HG03354 (cell line): ENCODE data around the gene EIF2B1.
A peak's percentile ranks its signal among the peaks of the same experiment; 100 is the strongest.
"Not testable (repeated sequence)": the region's sequence is repeated elsewhere in the genome, so short reads cannot be mapped to it uniquely, and the experiment has no call there.

Experiments used
- ATAC-seq: cut with Tn5 transposase; IDR thresholded peaks from one replicate; pipeline ENCODE4 v1.9.1; 2021; ENCODE audit warnings: mild to moderate bottlenecking; ENCODE audit not compliant: unreplicated experiment, poor library complexity, severe bottlenecking

EIF2B1 gene

GRCh38 chr12:123621619-123622530, 11.6 kb downstream of the EIF2B1 start:
- no peak for ATAC-seq

GRCh38 chr12:123621101-123621500, 12.4 kb downstream of the EIF2B1 start:
- no peak for ATAC-seq

GRCh38 chr12:123617580-123617979, 15.9 kb downstream of the EIF2B1 start:
- no peak for ATAC-seq

GRCh38 chr12:123617144-123617543, 16.3 kb downstream of the EIF2B1 start:
- no peak for ATAC-seq

GRCh38 chr12:123614531-123614930, 19.0 kb downstream of the EIF2B1 start:
- no peak for ATAC-seq

- ATAC-seq: no peak
Observed at GRCh38 chr12:123614110-123614509, 19.4 kb downstream of the EIF2B1 start.

GRCh38 chr12:123608182-123608581, 25.3 kb downstream of the EIF2B1 start:
- no peak for ATAC-seq

GRCh38 chr12:123607756-123608155, 25.7 kb downstream of the EIF2B1 start:
- ATAC-seq: no peak

- ATAC-seq: not testable (repeated sequence)
Observed at GRCh38 chr12:123603495-123603894, 30.0 kb downstream of the EIF2B1 start.

GRCh38 chr12:123602651-123603195, 30.8 kb downstream of the EIF2B1 start:
- ATAC-seq: peak; percentile 13

GRCh38 chr12:123601602-123602489, 31.6 kb downstream of the EIF2B1 start, which contains the start of gene DDX55:
Gene DDX55, plus strand, starts transcription at chr12:123602099. Its CDS starts 50 bp downstream, at chr12:123602149.
- ATAC-seq: peak; percentile 89

GRCh38 chr12:123599721-123600120, 33.8 kb downstream of the EIF2B1 start:
- ATAC-seq: no peak

GRCh38 chr12:123599310-123599709, 34.2 kb downstream of the EIF2B1 start:
- no peak for ATAC-seq

GRCh38 chr12:123598522-123598921, 35.0 kb downstream of the EIF2B1 start:
- no peak for ATAC-seq

- no peak for ATAC-seq
Observed at GRCh38 chr12:123597100-123597499, 36.4 kb downstream of the EIF2B1 start.

GRCh38 chr12:123595729-123596128, 37.8 kb downstream of the EIF2B1 start:
- no peak for ATAC-seq

GRCh38 chr12:123591702-123592481, 41.6 kb downstream of the EIF2B1 start:
- no peak for ATAC-seq

- ATAC-seq: no peak
Observed at GRCh38 chr12:123580772-123581171, 52.7 kb downstream of the EIF2B1 start.

GRCh38 chr12:123578829-123579228, 54.7 kb downstream of the EIF2B1 start:
- not testable (repeated sequence) for ATAC-seq
